HEK293T (cell line): ENCODE data around the gene DOLPP1.

Experiments
- SP1 ChIP-seq: fragments of 450-650 bp; IDR thresholded peaks from 2 replicates; pipeline ENCODE4 v1.6.1; 2017
- TF ChIP-seq, protein P1 (sequence below): fragments of 450-650 bp; IDR thresholded peaks from 2 replicates; pipeline ENCODE4 v1.6.1; 2016

- no peak for TF ChIP-seq SP1
- TF ChIP-seq, protein P1, sequence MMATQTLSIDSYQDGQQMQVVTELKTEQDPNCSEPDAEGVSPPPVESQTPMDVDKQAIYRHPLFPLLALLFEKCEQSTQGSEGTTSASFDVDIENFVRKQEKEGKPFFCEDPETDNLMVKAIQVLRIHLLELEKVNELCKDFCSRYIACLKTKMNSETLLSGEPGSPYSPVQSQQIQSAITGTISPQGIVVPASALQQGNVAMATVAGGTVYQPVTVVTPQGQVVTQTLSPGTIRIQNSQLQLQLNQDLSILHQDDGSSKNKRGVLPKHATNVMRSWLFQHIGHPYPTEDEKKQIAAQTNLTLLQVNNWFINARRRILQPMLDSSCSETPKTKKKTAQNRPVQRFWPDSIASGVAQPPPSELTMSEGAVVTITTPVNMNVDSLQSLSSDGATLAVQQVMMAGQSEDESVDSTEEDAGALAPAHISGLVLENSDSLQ, result no peak
Observed at GRCh38 chr9:129113645-129114304, 32.9 kb downstream of the DOLPP1 start.
